MCF 10A (cell line): ENCODE data around the gene ZNF597. TPM values are rescaled to one million over a fixed set of nuclear protein-coding genes. Genes with fewer than 3 reads are reported as not detected.
A peak's percentile ranks its signal among the peaks of the same experiment; 100 is the strongest.

ENCODE experiments used
- BruUV-seq: library from RNA; stranded (reverse); fragments of 400-500 nt; replicated peaks from 2 replicates; lab custom pipeline; 2021; lab: Mats Ljungman, UMichigan
- CTCF ChIA-PET: fragments of 300-600 bp; sonication (Branson Sonifier 250); formaldehyde crosslinking; extraction: SDS; loops from one replicate; lab custom pipeline; 2021; ENCODE audit warnings: antibody characterized with exemption, inconsistent platforms; lab: Yijun Ruan, JAX
- POLR2A ChIA-PET: fragments of 300-600, 350-650 bp; sonication (Branson Sonifier 250); formaldehyde crosslinking; extraction: SDS; loops from one replicate; lab custom pipeline; 2020; ENCODE audit warnings: antibody characterized with exemption, inconsistent platforms; lab: Yijun Ruan, JAX
- DNase-seq: peaks from one replicate; pipeline ENCODE4 v3.0.0-alpha.2; 2018; ENCODE audit not compliant: unreplicated experiment
- H3K27ac Mint-ChIP-seq: one replicate; pipeline ENCODE4 v1.8.0; 2022; ENCODE audit warnings: mild to moderate bottlenecking, low read depth, mixed read lengths; ENCODE audit not compliant: unreplicated experiment
- H3K27me3 Mint-ChIP-seq: one replicate; pipeline ENCODE4 v1.8.0; 2022; ENCODE audit warnings: mixed read lengths; ENCODE audit not compliant: insufficient read depth, unreplicated experiment
- H3K36me3 Mint-ChIP-seq: one replicate; pipeline ENCODE4 v1.8.0; 2022; ENCODE audit warnings: mild to moderate bottlenecking, moderate library complexity, mixed read lengths; ENCODE audit not compliant: insufficient read depth, unreplicated experiment
- H3K4me1 Mint-ChIP-seq: one replicate; pipeline ENCODE4 v1.8.0; 2022; ENCODE audit warnings: mixed read lengths; ENCODE audit not compliant: insufficient read depth, unreplicated experiment
- H3K4me3 Mint-ChIP-seq: one replicate; pipeline ENCODE4 v1.8.0; 2022; ENCODE audit warnings: mild to moderate bottlenecking, moderate library complexity, mixed read lengths; ENCODE audit not compliant: unreplicated experiment
- H3K9me3 Mint-ChIP-seq: one replicate; pipeline ENCODE4 v1.8.0; 2022; ENCODE audit warnings: mixed read lengths; ENCODE audit not compliant: unreplicated experiment
- CTCF ChIP-seq: fragments of 200-600 bp; IDR thresholded peaks from one replicate; pipeline ENCODE4 v1.8.0; 2022; ENCODE audit warnings: antibody characterized with exemption, mild to moderate bottlenecking; ENCODE audit not compliant: unreplicated experiment
- intact Hi-C: fragments of 100-400 bp; cut with micrococcal nuclease; formaldehyde crosslinking; loops from 2 replicates; pipeline ENCODE4 v1.14.1; 2022
- total RNA-seq: library from RNA; stranded (reverse); gene quantifications from 2 replicates; pipeline ENCODE4 v1.2.3, GENCODE V29; 2022

ZNF597 gene
- total RNA-seq, 1 experiment from 2014 or later, result 2.3 TPM

- no peak for DNase-seq
- ChIA-PET POLR2A (no interaction called here), CTCF (no interaction called here)
- intact Hi-C loops, result no loop called here
- H3K36me3 Mint-ChIP-seq, result peaks cover 15% of the 10 kb centered on the region
- no TSS peak for BruUV-seq
- H3K27ac Mint-ChIP-seq, result no peak overlapping the region
- no peak overlapping the region for H3K4me3 Mint-ChIP-seq
- TF ChIP-seq CTCF, result no peak
- H3K4me1 Mint-ChIP-seq, result no peaks in the 10 kb centered on the region
- no peaks in the 10 kb centered on the region for H3K27me3 Mint-ChIP-seq
- H3K9me3 Mint-ChIP-seq, result no peaks in the 10 kb centered on the region
Observed at GRCh38 chr16:3488801-3489200, 45.5 kb upstream of the ZNF597 start.

- H3K36me3 Mint-ChIP-seq, result peaks cover 25% of the 10 kb centered on the region
- no peak for DNase-seq
- intact Hi-C loops, result no loop called here
- TF ChIP-seq CTCF, result no peak
- H3K4me3 Mint-ChIP-seq, result no peak overlapping the region
- POLR2A ChIA-PET, result no interaction called here
- no peaks in the 10 kb centered on the region for H3K4me1 Mint-ChIP-seq
- H3K9me3 Mint-ChIP-seq, result no peaks in the 10 kb centered on the region
- CTCF ChIA-PET, result interaction anchor here (0.5 to 0.7 kb wide), 2 partner anchors 72 to 1059 kb away, joined by 3 read pairs; no protein-coding TSS in a partner anchor
- H3K27ac Mint-ChIP-seq, result no peak overlapping the region
- no peaks in the 10 kb centered on the region for H3K27me3 Mint-ChIP-seq
- no TSS peak for BruUV-seq
Observed at GRCh38 chr16:3487521-3488410, 44.5 kb upstream of the ZNF597 start.

GRCh38 chr16:3486506-3487215, 43.4 kb upstream of the ZNF597 start:
- POLR2A ChIA-PET, result interaction anchor here (0.6 to 0.9 kb wide), 2 partner anchors 14 to 443 kb away, joined by 3 to 4 read pairs; partner anchors contain the start of gene CLUAP1
- intact Hi-C loops, result no loop called here

More at GRCh38 chr16:3486506-3487215, 43.4 kb upstream of the ZNF597 start:
- no peaks in the 10 kb centered on the region for H3K27me3 Mint-ChIP-seq
- no peaks in the 10 kb centered on the region for H3K9me3 Mint-ChIP-seq
- no peak for DNase-seq
- H3K27ac Mint-ChIP-seq, result no peak overlapping the region
- no peak for TF ChIP-seq CTCF
- H3K4me1 Mint-ChIP-seq, result no peaks in the 10 kb centered on the region
- CTCF ChIA-PET, result interaction anchor here (0.6 to 1.2 kb wide), 2 partner anchors 204 to 303 kb away, joined by 3 to 4 read pairs; no protein-coding TSS in a partner anchor
- H3K4me3 Mint-ChIP-seq, result no peak overlapping the region
- BruUV-seq, result TSS peak; percentile 17
- H3K36me3 Mint-ChIP-seq, result peaks cover 36% of the 10 kb centered on the region
